ENCODE data around the gene RUSC1. TPM values are rescaled to one million over a fixed set of nuclear protein-coding genes. Genes with fewer than 3 reads are reported as not detected.

The RUSC1 gene
- total RNA-seq, 4 donors from 2014 or later: 13.8 to 49.1 (median 35.9) TPM

DNA sequence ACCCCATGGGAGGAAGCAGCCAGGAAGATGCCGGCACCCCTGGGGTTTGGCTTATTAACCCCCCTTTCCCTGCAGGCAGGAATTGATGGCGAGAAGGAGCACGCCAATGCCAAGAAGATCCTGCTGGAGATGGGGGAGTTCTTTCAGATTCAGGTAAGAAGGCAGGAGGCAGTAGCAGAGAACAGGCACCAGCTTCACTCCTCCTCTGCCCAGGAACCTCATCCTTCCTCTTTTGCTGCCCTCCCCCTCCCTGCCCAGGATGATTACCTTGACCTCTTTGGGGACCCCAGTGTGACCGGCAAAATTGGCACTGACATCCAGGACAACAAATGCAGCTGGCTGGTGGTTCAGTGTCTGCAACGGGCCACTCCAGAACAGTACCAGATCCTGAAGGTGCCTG is 1.2 kb upstream of the RUSC1 start:
- Histone ChIP-seq H3K27me3 (no peaks in the 10 kb centered on the region), H3K4me1 (peaks cover 5 to 10% of the 10 kb centered on the region in 2 donors), H3K27ac (no peak overlapping the region), H3K9me3 (no peaks in the 10 kb centered on the region), H3K4me3 (no peak overlapping the region), H3K36me3 (no peaks in the 10 kb centered on the region)
- intact Hi-C loops (cut with DNase I; ENCODE audit: low total_unique reads): no loop called here
- no peak for TF ChIP-seq POLR2A (IDR thresholded peaks at IDR 0.05)
- TF ChIP-seq, protein P1, sequence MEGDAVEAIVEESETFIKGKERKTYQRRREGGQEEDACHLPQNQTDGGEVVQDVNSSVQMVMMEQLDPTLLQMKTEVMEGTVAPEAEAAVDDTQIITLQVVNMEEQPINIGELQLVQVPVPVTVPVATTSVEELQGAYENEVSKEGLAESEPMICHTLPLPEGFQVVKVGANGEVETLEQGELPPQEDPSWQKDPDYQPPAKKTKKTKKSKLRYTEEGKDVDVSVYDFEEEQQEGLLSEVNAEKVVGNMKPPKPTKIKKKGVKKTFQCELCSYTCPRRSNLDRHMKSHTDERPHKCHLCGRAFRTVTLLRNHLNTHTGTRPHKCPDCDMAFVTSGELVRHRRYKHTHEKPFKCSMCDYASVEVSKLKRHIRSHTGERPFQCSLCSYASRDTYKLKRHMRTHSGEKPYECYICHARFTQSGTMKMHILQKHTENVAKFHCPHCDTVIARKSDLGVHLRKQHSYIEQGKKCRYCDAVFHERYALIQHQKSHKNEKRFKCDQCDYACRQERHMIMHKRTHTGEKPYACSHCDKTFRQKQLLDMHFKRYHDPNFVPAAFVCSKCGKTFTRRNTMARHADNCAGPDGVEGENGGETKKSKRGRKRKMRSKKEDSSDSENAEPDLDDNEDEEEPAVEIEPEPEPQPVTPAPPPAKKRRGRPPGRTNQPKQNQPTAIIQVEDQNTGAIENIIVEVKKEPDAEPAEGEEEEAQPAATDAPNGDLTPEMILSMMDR (IDR thresholded peaks at IDR 0.05): no peak
- DNase-seq: no peak

DNA sequence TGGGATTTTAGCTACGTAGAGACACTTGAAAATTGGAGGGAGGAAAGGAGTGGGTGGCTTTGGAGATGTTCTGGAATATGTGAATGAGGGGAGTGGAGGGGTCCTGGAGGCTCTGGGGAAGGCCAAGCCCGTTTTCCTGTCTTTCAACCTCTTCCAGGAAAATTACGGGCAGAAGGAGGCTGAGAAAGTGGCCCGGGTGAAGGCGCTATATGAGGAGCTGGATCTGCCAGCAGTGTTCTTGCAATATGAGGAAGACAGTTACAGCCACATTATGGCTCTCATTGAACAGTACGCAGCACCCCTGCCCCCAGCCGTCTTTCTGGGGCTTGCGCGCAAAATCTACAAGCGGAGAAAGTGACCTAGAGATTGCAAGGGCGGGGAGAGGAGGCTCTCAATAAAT is 442 bp upstream of the RUSC1 start:
- H3K27ac ChIP-seq: peak overlapping the region; percentile 97 to 99

DNA sequence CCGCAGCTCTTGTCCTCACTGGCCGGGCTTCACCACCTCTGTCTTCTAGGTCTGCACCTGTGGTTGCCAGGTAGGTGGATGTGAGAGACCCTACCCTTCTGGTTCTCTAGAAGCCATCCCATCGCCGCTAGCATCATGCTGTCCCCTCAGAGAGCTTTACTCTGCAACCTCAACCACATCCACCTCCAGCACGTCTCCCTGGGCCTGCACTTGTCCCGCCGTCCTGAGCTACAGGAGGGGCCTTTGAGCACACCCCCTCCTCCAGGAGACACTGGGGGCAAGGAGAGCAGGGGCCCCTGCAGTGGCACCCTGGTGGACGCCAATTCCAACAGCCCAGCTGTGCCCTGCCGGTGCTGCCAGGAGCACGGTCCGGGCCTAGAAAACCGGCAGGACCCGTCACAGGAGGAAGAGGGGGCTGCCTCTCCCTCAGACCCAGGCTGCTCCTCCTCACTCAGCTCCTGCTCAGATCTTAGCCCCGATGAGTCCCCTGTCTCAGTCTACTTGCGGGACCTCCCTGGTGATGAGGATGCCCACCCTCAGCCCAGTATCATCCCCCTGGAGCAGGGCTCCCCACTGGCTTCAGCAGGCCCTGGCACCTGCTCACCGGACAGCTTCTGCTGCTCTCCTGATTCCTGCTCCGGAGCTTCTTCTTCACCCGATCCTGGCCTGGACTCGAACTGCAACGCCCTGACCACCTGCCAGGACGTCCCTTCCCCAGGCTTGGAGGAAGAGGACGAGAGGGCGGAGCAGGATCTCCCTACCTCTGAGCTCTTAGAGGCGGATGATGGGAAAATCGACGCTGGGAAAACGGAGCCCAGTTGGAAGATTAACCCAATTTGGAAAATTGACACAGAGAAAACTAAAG is 1.2 kb downstream of the RUSC1 start:
- Histone ChIP-seq H3K4me3 (peak overlapping the region; percentile 72 to 86), H3K36me3 (no peaks in the 10 kb centered on the region), H3K27me3 (no peaks in the 10 kb centered on the region), H3K27ac (peak overlapping the region; percentile 97 to 99), H3K4me1 (peaks cover 8 to 17% of the 10 kb centered on the region in 2 donors), H3K9me3 (no peaks in the 10 kb centered on the region)
- intact Hi-C loops (cut with DNase I; ENCODE audit: low total_unique reads): loop anchor here (5.0 kb wide), 1 partner anchor 45 kb away; the partner anchor contains the start of gene HCN3
- TF ChIP-seq, protein P1 (IDR thresholded peaks at IDR 0.05): no peak
- TF ChIP-seq POLR2A (IDR thresholded peaks at IDR 0.05): no peak
- DNase-seq: peak; percentile 28 to 32

More for the DNA sequence above, 442 bp upstream of the RUSC1 start:
- no peak for DNase-seq
- no peaks in the 10 kb centered on the region for H3K27me3 ChIP-seq
- H3K36me3 ChIP-seq: no peaks in the 10 kb centered on the region
- no peaks in the 10 kb centered on the region for H3K9me3 ChIP-seq
- no peak for TF ChIP-seq POLR2A (IDR thresholded peaks at IDR 0.05)
- TF ChIP-seq, protein P1 (IDR thresholded peaks at IDR 0.05): no peak
- peak overlapping the region; percentile 47 to 72 for H3K4me3 ChIP-seq
- peaks cover 5 to 12% of the 10 kb centered on the region in 2 donors for H3K4me1 ChIP-seq
- intact Hi-C loops (cut with DNase I; ENCODE audit: low total_unique reads): loop anchor here (5.0 kb wide), 1 partner anchor 43 kb away; the partner anchor contains the start of gene HCN3

DNA sequence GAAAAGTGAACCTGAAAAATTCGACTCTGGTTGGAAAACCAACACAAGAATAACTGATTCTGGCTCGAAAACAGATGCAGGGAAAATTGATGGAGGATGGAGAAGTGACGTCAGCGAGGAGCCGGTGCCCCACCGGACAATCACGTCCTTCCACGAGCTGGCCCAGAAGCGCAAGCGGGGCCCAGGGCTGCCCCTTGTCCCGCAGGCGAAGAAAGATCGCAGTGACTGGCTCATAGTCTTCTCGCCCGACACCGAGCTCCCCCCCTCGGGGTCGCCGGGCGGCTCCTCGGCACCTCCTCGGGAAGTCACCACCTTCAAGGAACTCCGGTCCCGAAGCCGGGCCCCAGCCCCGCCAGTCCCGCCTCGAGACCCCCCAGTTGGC is 1.9 kb downstream of the RUSC1 start:
- Histone ChIP-seq H3K27me3 (no peaks in the 10 kb centered on the region), H3K4me3 (peak overlapping the region; percentile 72 to 86), H3K27ac (peak overlapping the region; percentile 97 to 99), H3K36me3 (no peaks in the 10 kb centered on the region), H3K4me1 (peaks cover 8 to 17% of the 10 kb centered on the region in 2 donors), H3K9me3 (no peaks in the 10 kb centered on the region)
- DNase-seq: peak; percentile 53 to 56
- intact Hi-C loops (cut with DNase I; ENCODE audit: low total_unique reads): loop anchor here (5.0 kb wide), 1 partner anchor 45 kb away; the partner anchor contains the start of gene HCN3
- TF ChIP-seq, protein P1 (IDR thresholded peaks at IDR 0.05): no peak
- no peak for TF ChIP-seq POLR2A (IDR thresholded peaks at IDR 0.05)

Data from uterus (tissue), 4 donors.